Subcutaneous adipose tissue (tissue), 4 donors: Measurements from ENCODE around the gene ZMAT5. TPM values are rescaled to one million over a fixed set of nuclear protein-coding genes. Genes with fewer than 3 reads are reported as not detected.

ENCODE experiments used
- CTCF ChIP-seq: fragments of 450-650 bp; IDR thresholded peaks from one replicate; pipeline ENCODE4 v1.5.1; 2016; ENCODE audit warnings: low read depth, mild to moderate bottlenecking, control low read depth, antibody characterized with exemption, moderate library complexity
- total RNA-seq, 4 donors: library from RNA; depleted of rRNA; stranded (reverse); fragments of >200 nt; gene quantifications; one replicate each; pipeline ENCODE4 v1.1.0, GENCODE V29; 2016

The ZMAT5 gene
- total RNA-seq, 4 donors from 2014 or later: 12.1 to 23.8 (median 17.0) TPM

DNA sequence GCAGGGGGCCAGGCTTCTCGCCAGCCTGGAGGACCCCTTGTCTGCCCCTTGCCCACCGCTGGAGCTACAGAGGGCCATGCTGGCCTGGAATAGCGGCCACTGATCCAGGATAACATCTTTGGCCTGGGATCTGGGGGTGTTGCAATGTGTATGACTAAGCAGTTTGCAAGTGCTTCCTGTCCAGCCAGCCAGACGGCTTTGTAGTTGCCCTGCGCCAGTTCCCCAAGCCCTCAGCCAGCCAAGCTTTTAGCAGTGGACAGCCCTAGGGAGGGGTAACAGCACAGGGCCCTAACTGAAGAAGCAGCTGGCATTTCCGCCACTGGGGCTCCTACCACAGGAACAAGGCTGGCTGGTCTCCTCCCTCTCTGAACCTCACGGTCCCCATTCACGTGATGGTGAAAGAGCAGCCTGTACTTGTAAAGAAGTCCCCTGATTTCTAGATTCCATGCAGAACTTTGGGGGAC, 32.4 kb upstream of the ZMAT5 start:
- no peak for TF ChIP-seq CTCF

DNA sequence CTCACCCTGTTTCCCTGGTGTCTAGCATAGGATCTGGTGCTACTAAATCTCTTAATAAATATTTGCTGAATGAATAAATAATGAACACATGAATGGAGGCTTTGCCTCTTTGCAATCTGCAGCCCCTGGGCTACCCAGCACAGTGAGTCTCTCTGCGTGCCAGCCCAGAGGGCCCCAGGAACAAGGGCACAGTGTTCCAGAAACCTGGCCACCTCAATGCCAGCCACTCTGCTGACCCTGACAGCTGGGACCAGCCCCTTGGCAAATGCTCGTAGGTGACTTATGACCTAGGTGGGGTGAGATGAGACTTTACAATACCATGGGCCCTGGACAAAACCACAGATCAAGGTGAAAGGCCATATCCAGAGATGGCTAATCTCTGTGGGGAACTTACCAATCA, 32.0 kb upstream of the ZMAT5 start:
- TF ChIP-seq CTCF: no peak

DNA sequence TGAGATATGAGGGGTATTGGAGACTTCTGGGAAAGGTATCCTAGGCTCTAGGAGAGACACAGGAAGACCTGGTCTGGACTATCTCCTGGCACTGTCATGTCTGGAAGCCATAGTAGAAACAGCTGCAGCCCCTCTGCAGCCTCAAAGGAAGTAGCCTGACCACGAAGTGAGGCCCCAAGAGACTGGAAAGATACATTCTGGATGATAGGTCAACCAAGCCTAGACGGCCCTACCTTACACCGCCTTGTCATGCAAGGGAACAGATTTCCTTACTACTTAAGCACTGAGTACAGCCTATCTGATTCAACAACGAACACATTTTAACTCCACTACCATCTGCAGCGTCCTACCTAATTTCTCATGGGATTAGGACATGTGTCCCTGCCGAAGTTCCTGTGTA, 31.5 kb upstream of the ZMAT5 start:
- no peak for TF ChIP-seq CTCF

GRCh38 chr22:29797351-29797750, 30.5 kb upstream of the ZMAT5 start:
- TF ChIP-seq CTCF: no peak

GRCh38 chr22:29795663-29796062, 28.9 kb upstream of the ZMAT5 start:
- TF ChIP-seq CTCF: no peak

DNA sequence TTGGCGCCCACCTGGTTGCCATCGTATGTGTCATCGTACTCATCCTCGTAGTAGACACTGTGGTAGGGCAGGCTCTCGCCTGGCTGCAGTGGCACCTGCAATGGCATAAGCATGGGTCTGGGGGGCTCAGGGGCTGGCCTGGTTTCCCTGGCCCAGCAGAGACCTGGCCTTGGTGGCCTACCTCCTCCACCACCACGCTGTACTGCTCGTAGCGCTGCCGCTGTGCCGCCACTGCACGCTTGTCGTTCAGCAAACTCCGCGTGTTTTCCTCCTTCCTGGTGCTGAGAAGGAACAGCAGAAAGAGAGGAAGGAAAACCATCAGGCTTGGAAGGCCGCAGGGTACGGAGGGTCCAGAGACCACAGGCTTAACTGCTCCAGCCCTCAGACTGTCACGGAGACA, 26.6 kb upstream of the ZMAT5 start:
- no peak for TF ChIP-seq CTCF

GRCh38 chr22:29790061-29790460, 23.3 kb upstream of the ZMAT5 start:
- no peak for TF ChIP-seq CTCF
